Caco-2 (cell line): ENCODE data around the gene KMO. TPM values are rescaled to one million over a fixed set of nuclear protein-coding genes. Genes with fewer than 3 reads are reported as not detected.

Experiments
- BruUV-seq: library from RNA; stranded (reverse); fragments of 400-500 nt; replicated peaks from 2 replicates; lab custom pipeline; 2021; lab: Mats Ljungman, UMichigan
- CTCF ChIA-PET: fragments of 300-600 bp; sonication (Branson Sonifier 250); formaldehyde crosslinking; loops from one replicate; lab custom pipeline; 2022; ENCODE audit warnings: antibody characterized with exemption; lab: Charles Lee
- POLR2A ChIA-PET: fragments of 300-600 bp; sonication (Branson Sonifier 250); formaldehyde crosslinking; loops from one replicate; lab custom pipeline; 2022; ENCODE audit warnings: antibody characterized with exemption; lab: Charles Lee
- DNase-seq, 2 experiments: peaks; one replicate each; pipeline versions ENCODE4 v3.0.0 to v3.0.0-alpha.2; 2020 to 2022
- H3K27me3 ChIP-seq: replicated peaks from 2 replicates; pipeline ENCODE4 v1.6.0; 2011; ENCODE audit warnings: low read length; ENCODE audit not compliant: control insufficient read depth, insufficient read depth
- H3K36me3 ChIP-seq: 2 replicates; pipeline ENCODE4 v1.5.1; 2011; ENCODE audit warnings: low read length; ENCODE audit not compliant: control insufficient read depth, insufficient read depth
- H3K4me1 ChIP-seq: fragments of 250-450 bp; sonication (Bioruptor Pico); 2 replicates; pipeline ENCODE4 v1.5.1; 2020; ENCODE audit warnings: mild to moderate bottlenecking
- H3K4me3 ChIP-seq: 2 replicates; pipeline ENCODE4 v1.5.1; 2011; ENCODE audit warnings: low read depth, mild to moderate bottlenecking, control low read depth, low read length
- H3K9me3 ChIP-seq: fragments of 250-450 bp; sonication (Bioruptor Pico); 2 replicates; pipeline ENCODE4 v1.5.1; 2020; ENCODE audit warnings: mild to moderate bottlenecking, moderate library complexity
- H3K27ac Mint-ChIP-seq: one replicate; pipeline ENCODE4 v1.8.0; 2022; ENCODE audit warnings: mixed read lengths; ENCODE audit not compliant: unreplicated experiment
- H3K27me3 Mint-ChIP-seq: one replicate; pipeline ENCODE4 v1.8.0; 2022; ENCODE audit warnings: mixed read lengths; ENCODE audit not compliant: insufficient read depth, unreplicated experiment
- H3K36me3 Mint-ChIP-seq: one replicate; pipeline ENCODE4 v1.8.0; 2022; ENCODE audit warnings: mild to moderate bottlenecking, mixed read lengths; ENCODE audit not compliant: insufficient read depth, unreplicated experiment
- H3K4me1 Mint-ChIP-seq: one replicate; pipeline ENCODE4 v1.8.0; 2022; ENCODE audit warnings: low read depth, mixed read lengths; ENCODE audit not compliant: unreplicated experiment
- H3K4me3 Mint-ChIP-seq: one replicate; pipeline ENCODE4 v1.8.0; 2022; ENCODE audit warnings: mild to moderate bottlenecking, moderate library complexity, mixed read lengths; ENCODE audit not compliant: unreplicated experiment
- H3K9me3 Mint-ChIP-seq: one replicate; pipeline ENCODE4 v1.8.0; 2022; ENCODE audit warnings: mixed read lengths; ENCODE audit not compliant: unreplicated experiment
- CTCF ChIP-seq, 2 experiments: fragments of 200-600 bp in 1 of 2; IDR thresholded peaks; 1 replicate in 1 of 2; 2 replicates in 1 of 2; pipeline versions ENCODE4 v1.5.1 to v1.8.0; 2011 to 2022; ENCODE audit warnings: antibody characterized with exemption in 1 of 2, control low read depth in 1 of 2, inconsistent platforms in 1 of 2, low read depth in 1 of 2, low read length in 1 of 2, mild to moderate bottlenecking in 1 of 2, moderate library complexity in 1 of 2; ENCODE audit not compliant: insufficient read depth in 1 of 2, severe bottlenecking in 1 of 2, unreplicated experiment in 1 of 2
- intact Hi-C: fragments of 100-400 bp; cut with micrococcal nuclease; formaldehyde crosslinking; loops from one replicate; pipeline ENCODE4 v1.10.0; 2022; ENCODE audit not compliant: unreplicated experiment
- total RNA-seq: library from RNA; stranded (reverse); gene quantifications from 2 replicates; pipeline ENCODE4 v1.2.3, GENCODE V29; 2022

Gene KMO
- total RNA-seq, 1 experiment from 2014 or later: not detected

- peaks cover 21% of the 10 kb centered on the region for H3K9me3 Mint-ChIP-seq
- Histone ChIP-seq H3K36me3 (peaks cover 1% of the 10 kb centered on the region; the same call in 1 of the 2 replicates), H3K9me3 (peaks cover 15% of the 10 kb centered on the region), H3K4me3 (no peak overlapping the region), H3K27me3 (no peaks in the 10 kb centered on the region), H3K4me1 (peaks cover 59% of the 10 kb centered on the region)
- no TSS peak for BruUV-seq
- H3K4me1 Mint-ChIP-seq: peaks cover 51% of the 10 kb centered on the region
- POLR2A ChIA-PET: no interaction called here
- H3K27ac Mint-ChIP-seq: peak overlapping the region; percentile 47
- CTCF ChIA-PET: interaction anchor here (1.2 kb wide), 1 partner anchor 27 kb away, joined by 3 read pairs; no protein-coding TSS in a partner anchor
- intact Hi-C loops: no loop called here
- peak overlapping the region; percentile 83 for H3K4me3 Mint-ChIP-seq
- H3K27me3 Mint-ChIP-seq: no peaks in the 10 kb centered on the region
- TF ChIP-seq CTCF (IDR thresholded peaks at IDR 0.05; ENCODE audit: insufficient read depth in 1 of 2, low read depth in 1 of 2, low read length in 1 of 2, severe bottlenecking in 1 of 2, unreplicated experiment in 1 of 2): no peak
- peaks cover 39% of the 10 kb centered on the region for H3K36me3 Mint-ChIP-seq
- DNase-seq: no peak
These were observed 105.4 kb downstream of the KMO start for GRCh38 chr1:241637604-241638003.

- Mint-ChIP-seq H3K27ac (peak overlapping the region; percentile 47), H3K27me3 (no peaks in the 10 kb centered on the region), H3K4me3 (peak overlapping the region; percentile 83), H3K36me3 (peaks cover 39% of the 10 kb centered on the region), H3K4me1 (peaks cover 52% of the 10 kb centered on the region), H3K9me3 (peaks cover 25% of the 10 kb centered on the region)
- H3K4me1 ChIP-seq: peaks cover 61% of the 10 kb centered on the region
- 0 out of 2 replicates have a peak overlapping the region, but pooled peaks have one; percentile 10 for H3K4me3 ChIP-seq
- peaks cover 1% of the 10 kb centered on the region; the same call in 1 of the 2 replicates for H3K36me3 ChIP-seq
- no TSS peak for BruUV-seq
- ChIA-PET CTCF (interaction anchor here (1.2 kb wide), 1 partner anchor 27 kb away, joined by 3 read pairs; no protein-coding TSS in a partner anchor), POLR2A (no interaction called here)
- H3K27me3 ChIP-seq: no peaks in the 10 kb centered on the region
- no peak for TF ChIP-seq CTCF (IDR thresholded peaks at IDR 0.05; ENCODE audit: insufficient read depth in 1 of 2, low read depth in 1 of 2, low read length in 1 of 2, severe bottlenecking in 1 of 2, unreplicated experiment in 1 of 2)
- H3K9me3 ChIP-seq: peaks cover 15% of the 10 kb centered on the region
- no peak for DNase-seq
- intact Hi-C loops: no loop called here
These were observed 106.0 kb downstream of the KMO start for GRCh38 chr1:241638099-241638682.

- Histone ChIP-seq H3K4me3 (peak overlapping the region; percentile 97), H3K4me1 (peaks cover 61% of the 10 kb centered on the region), H3K36me3 (peaks cover 1% of the 10 kb centered on the region; the same call in 1 of the 2 replicates), H3K9me3 (peaks cover 20% of the 10 kb centered on the region), H3K27me3 (no peaks in the 10 kb centered on the region)
- intact Hi-C loops: no loop called here
- H3K36me3 Mint-ChIP-seq: peaks cover 36% of the 10 kb centered on the region
- ChIA-PET POLR2A (no interaction called here), CTCF (no interaction called here)
- peak overlapping the region; percentile 83 for H3K4me3 Mint-ChIP-seq
- peak overlapping the region; percentile 84 for H3K27ac Mint-ChIP-seq
- TF ChIP-seq CTCF (IDR thresholded peaks at IDR 0.05; ENCODE audit: insufficient read depth in 1 of 2, low read depth in 1 of 2, low read length in 1 of 2, severe bottlenecking in 1 of 2, unreplicated experiment in 1 of 2): no peak
- H3K9me3 Mint-ChIP-seq: peaks cover 25% of the 10 kb centered on the region
- BruUV-seq: TSS peak; percentile 62
- H3K4me1 Mint-ChIP-seq: peaks cover 52% of the 10 kb centered on the region
- no peaks in the 10 kb centered on the region for H3K27me3 Mint-ChIP-seq
- DNase-seq: no peak
These were observed 106.9 kb downstream of the KMO start for GRCh38 chr1:241638909-241639622.
